Fibroblast of the aortic adventitia (primary cell): ENCODE data around the gene SERINC5. TPM values are rescaled to one million over a fixed set of nuclear protein-coding genes. Genes with fewer than 3 reads are reported as not detected.
A peak's percentile ranks its signal among the peaks of the same experiment; 100 is the strongest.
"Not testable (repeated sequence)": the region's sequence is repeated elsewhere in the genome, so short reads cannot be mapped to it uniquely, and the experiment has no call there.

ENCODE experiments used
- DNase-seq: peaks from one replicate; pipeline ENCODE4 v3.0.0-alpha.2; 2010; ENCODE audit warnings: low read depth
- H3K4me3 ChIP-seq: 2 replicates; pipeline ENCODE4 v1.5.1; 2011; ENCODE audit warnings: low read depth, mild to moderate bottlenecking, control low read depth, low read length, moderate library complexity
- total RNA-seq: library from RNA; depleted of rRNA; stranded (reverse); fragments of >200 nt; gene quantifications from 2 replicates; pipeline ENCODE4 v1.2.3, GENCODE V29; 2012; ENCODE audit warnings: low replicate concordance
- TF ChIP-seq, protein P1 (sequence below): IDR thresholded peaks from 2 replicates; pipeline ENCODE4 v1.5.1; 2011; ENCODE audit warnings: mild to moderate bottlenecking, low read length, control low read depth, inconsistent platforms; ENCODE audit not compliant: insufficient read depth

The SERINC5 gene
- total RNA-seq, 1 donor, result 17.1 TPM

DNA sequence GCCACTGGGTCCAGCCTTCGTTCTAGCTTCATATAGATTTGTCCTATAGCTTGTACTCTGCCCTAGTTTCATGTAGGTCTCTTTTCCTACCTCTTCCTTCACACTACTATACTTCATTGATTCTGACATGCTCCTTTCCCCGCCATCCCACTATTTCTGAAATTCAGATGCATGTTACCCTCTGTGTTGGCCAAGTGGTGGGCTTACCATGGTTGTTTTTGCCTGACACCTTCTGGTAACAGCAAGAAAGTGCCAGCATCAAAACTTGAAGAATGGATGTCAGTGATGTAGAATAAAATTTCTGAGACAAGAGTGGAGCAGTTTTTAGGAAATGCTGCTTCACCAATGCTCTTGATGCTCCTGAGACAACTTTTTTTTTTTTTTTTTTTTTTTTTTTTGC lies 19.5 kb upstream of the SERINC5 start:
- TF ChIP-seq, protein P1, sequence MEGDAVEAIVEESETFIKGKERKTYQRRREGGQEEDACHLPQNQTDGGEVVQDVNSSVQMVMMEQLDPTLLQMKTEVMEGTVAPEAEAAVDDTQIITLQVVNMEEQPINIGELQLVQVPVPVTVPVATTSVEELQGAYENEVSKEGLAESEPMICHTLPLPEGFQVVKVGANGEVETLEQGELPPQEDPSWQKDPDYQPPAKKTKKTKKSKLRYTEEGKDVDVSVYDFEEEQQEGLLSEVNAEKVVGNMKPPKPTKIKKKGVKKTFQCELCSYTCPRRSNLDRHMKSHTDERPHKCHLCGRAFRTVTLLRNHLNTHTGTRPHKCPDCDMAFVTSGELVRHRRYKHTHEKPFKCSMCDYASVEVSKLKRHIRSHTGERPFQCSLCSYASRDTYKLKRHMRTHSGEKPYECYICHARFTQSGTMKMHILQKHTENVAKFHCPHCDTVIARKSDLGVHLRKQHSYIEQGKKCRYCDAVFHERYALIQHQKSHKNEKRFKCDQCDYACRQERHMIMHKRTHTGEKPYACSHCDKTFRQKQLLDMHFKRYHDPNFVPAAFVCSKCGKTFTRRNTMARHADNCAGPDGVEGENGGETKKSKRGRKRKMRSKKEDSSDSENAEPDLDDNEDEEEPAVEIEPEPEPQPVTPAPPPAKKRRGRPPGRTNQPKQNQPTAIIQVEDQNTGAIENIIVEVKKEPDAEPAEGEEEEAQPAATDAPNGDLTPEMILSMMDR, result peak; percentile 52
- no peak overlapping the region for H3K4me3 ChIP-seq
- DNase-seq, result peak; percentile 38

DNA sequence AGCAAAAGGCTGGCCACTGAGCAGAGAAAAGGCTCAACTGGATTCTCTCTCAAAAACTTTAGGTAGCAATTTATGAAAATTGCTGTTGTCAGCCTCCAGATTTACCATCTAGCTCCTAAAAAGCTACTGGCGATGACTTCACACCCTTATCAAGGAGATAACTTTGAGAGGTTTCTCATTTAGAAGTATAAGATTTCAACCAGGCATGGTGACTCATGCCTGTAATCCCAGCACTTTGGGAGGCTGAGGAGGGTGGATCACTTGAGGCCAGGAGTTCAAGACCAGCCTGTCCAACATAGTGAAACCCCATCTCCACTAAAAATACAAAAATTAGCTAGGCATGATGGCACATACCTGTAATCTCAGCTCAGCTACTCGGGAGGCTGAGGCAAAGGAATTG lies 14.7 kb upstream of the SERINC5 start:
- not testable (repeated sequence) for H3K4me3 ChIP-seq
- DNase-seq, result peak; percentile 16

DNA sequence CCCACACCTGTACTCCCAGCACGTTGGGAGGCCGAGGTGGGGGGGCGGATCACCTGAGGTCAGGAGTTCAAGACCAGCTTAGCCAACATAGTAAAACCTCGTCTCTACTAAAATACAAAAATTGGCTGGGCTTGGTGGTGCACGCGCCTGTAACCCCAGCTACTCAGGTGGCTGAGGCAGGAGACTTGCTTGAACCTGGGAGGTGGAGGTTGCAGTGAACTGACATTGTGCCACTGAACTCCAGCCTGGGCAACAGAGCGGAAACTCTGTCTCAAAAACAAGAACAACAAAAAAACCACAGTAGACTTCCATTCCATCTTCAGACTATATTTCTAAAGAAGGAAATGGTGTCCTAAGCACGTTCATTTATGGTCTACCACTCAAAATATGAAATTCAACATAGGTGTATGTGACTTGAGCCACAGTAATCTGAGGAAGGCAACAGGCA lies 14.2 kb upstream of the SERINC5 start:
- H3K4me3 ChIP-seq, result no peak overlapping the region
- no peak for DNase-seq
- TF ChIP-seq, protein P1, result no peak

DNA sequence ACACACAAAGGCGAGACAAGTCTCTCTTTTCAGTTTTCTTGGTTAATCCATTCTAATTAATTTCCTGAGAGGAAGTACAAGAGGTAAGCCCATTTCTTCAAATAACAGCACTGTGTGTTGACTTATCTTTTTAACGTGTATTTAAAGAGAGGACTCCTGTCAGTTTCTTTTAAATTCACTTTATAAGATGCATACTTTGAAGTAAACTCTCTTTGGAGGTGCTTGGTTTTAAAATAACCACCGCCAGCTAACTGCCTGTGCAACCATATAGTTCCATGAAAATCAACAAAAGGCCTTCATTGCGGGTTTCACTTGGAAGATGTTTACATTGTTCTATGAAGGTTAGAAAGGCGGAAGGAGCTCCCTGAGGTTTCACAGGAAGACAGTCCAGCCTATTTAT lies 13.1 kb upstream of the SERINC5 start:
- no peak for DNase-seq
- no peak overlapping the region for H3K4me3 ChIP-seq
- TF ChIP-seq, protein P1, result no peak

DNA sequence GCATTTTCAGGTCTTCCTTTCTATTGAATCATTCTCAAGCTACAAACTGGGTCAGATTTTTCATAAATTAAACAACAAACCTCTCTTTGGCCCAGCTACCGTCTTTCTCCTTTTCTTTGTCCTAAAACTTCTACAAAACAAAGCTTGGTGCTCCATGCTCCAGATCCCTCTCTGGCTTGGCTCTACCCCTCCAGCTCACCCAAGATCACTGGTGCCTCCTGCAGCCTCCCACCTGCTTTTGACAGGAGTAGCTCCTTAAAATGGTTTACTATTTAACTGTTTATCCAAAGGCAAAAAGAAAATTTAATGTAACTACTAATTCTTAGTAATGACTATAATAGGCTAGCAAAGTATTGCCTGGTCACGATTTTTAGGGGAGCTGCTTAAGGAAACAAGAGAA lies 10.7 kb upstream of the SERINC5 start:
- DNase-seq, result no peak
- TF ChIP-seq, protein P1, result no peak
- H3K4me3 ChIP-seq, result no peak overlapping the region

DNA sequence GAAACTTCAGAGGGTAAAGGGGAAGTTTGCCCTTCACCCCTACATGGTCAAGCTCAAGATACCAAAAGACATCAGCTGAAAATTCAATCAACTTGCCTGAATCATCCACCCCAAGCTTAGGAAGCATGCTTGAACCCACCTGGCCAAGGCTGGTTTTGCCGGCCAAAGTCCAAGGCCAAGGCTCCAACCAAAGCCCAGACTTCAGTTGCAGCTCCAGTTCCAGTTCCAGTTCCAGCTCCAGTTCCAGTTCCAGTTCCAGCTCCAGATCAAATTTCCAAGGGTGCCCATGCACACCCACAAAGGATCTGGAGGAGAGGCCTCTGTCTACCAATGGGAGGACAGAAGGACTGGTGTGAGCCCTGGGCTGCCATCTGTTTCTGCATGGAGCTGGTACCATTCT lies 4.6 kb upstream of the SERINC5 start:
- DNase-seq, result no peak
- TF ChIP-seq, protein P1, result no peak
- no peak overlapping the region for H3K4me3 ChIP-seq

DNA sequence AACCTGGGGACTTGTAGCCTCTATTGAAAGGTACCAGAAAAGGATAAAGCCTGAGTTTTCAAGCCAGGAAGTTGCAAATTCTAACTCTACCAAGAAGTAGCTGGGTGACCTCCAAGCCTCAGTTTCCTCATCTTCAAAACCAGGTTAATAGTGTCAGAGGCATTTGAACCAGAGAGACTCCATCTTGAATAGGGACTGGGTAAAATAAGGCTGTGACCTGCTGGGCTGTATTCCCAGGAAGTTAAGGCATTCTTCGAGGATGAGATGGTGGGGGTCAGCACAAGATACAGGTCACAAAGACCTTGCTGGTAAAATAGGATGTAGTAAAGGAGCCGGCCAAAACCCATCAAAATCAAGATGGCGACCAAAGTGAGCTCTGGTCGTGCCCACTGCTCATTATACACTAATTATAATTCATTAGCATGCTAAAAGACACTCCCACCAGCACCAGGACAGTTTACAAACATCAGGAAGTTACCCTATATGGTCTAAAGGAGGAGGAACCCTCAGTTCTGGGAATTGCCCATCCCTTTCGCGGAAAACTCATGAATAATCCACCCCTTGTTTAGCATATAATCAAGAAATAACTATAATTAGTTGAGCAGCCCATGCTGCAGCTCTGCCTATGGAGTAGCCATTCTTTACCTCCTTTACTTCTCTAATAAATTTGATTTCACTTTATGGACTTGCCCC lies 3.8 kb upstream of the SERINC5 start:
- TF ChIP-seq, protein P1, result no peak
- no peak overlapping the region for H3K4me3 ChIP-seq
- DNase-seq, result no peak
